ENCODE measurements around the gene RRP1B. TPM values are rescaled to one million over a fixed set of nuclear protein-coding genes. Genes with fewer than 3 reads are reported as not detected.

RRP1B gene
- total RNA-seq, 1 donor from 2014 or later: 34.6 TPM

DNA sequence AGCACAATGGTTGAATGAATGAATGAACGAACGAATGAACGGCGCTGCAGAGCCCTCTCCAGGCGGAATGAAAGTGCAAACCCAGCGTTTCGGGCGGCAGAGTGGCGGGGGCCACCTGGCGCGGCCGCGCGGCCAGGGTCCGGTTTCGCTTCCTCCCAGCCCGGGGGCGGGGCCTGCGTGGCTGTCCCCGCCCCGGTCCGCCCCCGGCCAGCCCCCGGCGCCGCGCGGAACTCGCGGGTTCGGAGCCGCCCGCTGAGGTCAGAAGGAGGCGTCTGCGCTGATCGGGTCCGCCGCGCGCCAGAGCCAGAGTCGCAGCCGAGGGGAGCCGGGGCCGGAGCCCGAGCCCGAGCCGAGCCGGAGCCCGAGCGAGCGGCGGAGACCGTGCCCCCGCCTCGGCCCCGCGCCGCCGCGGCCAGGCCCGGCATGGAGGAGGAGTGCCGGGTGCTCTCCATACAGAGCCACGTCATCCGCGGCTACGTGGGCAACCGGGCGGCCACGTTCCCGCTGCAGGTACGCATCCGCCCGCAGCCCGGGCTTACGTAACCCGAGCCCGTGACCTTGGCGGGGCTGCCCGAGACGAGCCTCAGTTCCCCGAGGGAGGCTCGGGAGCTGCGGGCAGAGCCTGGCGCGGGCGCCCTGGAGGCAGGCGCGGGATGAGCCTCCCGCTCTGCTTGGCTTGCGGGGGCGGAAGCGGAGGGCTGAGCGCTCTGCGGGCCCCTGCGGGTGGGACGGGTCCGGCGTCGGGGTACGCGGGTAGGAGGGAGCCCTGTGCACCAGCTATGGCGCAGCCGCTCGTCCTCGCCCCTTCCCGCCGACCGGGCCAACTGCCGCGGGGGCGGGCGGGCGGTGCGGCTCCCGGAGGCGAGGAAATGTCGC is 59.8 kb downstream of the RRP1B start, which contains the start of gene PDXK:
TSS of gene PDXK (plus strand) at position 258 of the 876 bp plus-strand sequence. CDS start at position 424, 166 bp downstream.
- no peaks in the 10 kb centered on the region for H3K36me3 Mint-ChIP-seq
- DNase-seq (ENCODE audit: low spot score in 2 of 2, unreplicated experiment in 2 of 2): peak; percentile 71 to 82
- peak within 1 kb of the TSS; percentile 78 for H3K4me3 Mint-ChIP-seq
- H3K27ac Mint-ChIP-seq: peak within 1 kb of the TSS; percentile 75
- TF ChIP-seq, protein P1, sequence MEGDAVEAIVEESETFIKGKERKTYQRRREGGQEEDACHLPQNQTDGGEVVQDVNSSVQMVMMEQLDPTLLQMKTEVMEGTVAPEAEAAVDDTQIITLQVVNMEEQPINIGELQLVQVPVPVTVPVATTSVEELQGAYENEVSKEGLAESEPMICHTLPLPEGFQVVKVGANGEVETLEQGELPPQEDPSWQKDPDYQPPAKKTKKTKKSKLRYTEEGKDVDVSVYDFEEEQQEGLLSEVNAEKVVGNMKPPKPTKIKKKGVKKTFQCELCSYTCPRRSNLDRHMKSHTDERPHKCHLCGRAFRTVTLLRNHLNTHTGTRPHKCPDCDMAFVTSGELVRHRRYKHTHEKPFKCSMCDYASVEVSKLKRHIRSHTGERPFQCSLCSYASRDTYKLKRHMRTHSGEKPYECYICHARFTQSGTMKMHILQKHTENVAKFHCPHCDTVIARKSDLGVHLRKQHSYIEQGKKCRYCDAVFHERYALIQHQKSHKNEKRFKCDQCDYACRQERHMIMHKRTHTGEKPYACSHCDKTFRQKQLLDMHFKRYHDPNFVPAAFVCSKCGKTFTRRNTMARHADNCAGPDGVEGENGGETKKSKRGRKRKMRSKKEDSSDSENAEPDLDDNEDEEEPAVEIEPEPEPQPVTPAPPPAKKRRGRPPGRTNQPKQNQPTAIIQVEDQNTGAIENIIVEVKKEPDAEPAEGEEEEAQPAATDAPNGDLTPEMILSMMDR (IDR thresholded peaks at IDR 0.05; ENCODE audit: unreplicated experiment): no peak
- peaks cover 4% of the 10 kb centered on the region for H3K27me3 Mint-ChIP-seq (ENCODE audit: low read depth)
- H3K9me3 Mint-ChIP-seq: no peaks in the 10 kb centered on the region
- H3K4me1 Mint-ChIP-seq: peaks cover 18% of the 10 kb centered on the region

DNA sequence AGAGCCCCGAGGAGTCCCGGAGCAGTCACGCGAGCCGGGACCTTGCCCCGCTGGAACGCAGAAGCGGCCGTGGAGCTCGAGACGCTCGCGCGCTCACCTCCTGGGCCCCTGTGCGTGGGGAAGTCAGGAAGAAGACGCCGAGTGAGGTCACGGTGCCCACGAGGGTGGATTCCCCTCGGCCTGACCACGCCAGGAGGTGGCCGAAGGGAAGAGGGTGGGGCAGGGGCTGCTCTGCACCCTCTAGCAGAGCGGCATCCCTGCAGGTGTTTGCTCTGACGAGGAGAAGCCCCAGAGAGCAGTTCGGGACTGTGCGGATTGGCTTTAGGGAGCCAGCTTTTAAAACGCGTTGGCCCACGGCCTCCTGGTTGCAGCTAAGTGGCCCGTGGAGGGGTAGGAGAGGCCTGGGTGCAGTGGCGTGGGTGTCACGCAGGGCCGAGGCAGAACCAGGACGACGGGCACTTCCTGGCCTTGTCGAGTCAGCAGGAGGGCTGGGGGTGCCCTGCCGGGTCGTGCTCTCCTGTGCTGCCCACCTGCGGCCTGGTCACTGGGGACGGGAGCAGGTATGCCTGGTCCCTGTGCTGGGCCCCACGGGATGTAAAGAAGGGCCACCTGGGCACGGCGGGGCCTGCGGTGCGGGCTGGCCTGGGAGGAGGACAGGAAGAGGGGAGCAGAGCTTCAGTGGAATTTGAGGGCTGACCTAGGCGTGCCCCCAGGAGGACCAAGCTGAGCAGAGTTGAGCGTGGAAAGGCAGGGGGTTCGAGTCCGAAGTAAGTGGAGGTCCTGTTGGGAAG is 60.6 kb downstream of the RRP1B start:
- Mint-ChIP-seq H3K9me3 (no peaks in the 10 kb centered on the region), H3K27me3 (ENCODE audit: low read depth) (peaks cover 4% of the 10 kb centered on the region), H3K4me3 (peak overlapping the region; percentile 78), H3K36me3 (no peaks in the 10 kb centered on the region), H3K4me1 (peaks cover 18% of the 10 kb centered on the region), H3K27ac (no peak overlapping the region)
- TF ChIP-seq, protein P1 (IDR thresholded peaks at IDR 0.05; ENCODE audit: unreplicated experiment): no peak
- no peak for DNase-seq (ENCODE audit: low spot score in 2 of 2, unreplicated experiment in 2 of 2)

DNA sequence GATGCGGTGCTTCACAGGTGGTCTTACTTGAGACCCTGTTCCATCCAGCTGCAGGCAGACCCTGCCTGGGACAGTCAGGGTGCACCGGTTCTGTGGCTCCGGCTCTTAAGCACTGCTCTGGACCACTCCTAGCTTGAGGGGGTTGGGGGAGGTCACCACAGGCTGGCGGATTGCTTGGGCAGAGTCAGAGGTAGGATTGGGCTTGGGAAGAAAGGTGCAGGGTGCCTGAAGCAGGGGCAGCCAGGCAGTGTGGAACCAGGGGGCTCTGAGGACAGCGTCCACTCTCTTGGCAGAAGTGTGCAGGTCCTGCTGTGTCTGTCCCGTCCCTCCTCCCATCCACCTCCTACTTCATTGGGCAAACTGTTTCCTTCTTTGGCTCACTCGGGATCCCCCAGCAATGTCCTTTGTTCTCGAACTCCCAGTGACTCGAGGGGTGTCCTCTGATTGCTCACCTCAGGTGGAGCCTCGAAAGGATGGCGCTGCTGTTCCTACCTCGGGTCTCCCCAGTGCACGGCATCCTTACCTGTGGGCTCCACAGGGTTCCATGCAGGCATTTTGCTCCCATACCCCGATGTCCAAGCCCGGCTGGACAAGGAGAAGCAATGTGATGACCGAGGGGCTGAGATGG is 61.3 kb downstream of the RRP1B start:
- DNase-seq (ENCODE audit: low spot score in 2 of 2, unreplicated experiment in 2 of 2): no peak
- Mint-ChIP-seq H3K27ac (no peak overlapping the region), H3K36me3 (no peaks in the 10 kb centered on the region), H3K4me1 (peaks cover 20% of the 10 kb centered on the region), H3K27me3 (ENCODE audit: low read depth) (peaks cover 4% of the 10 kb centered on the region), H3K9me3 (no peaks in the 10 kb centered on the region), H3K4me3 (peak overlapping the region; percentile 78)
- TF ChIP-seq, protein P1 (IDR thresholded peaks at IDR 0.05; ENCODE audit: unreplicated experiment): no peak

DNA sequence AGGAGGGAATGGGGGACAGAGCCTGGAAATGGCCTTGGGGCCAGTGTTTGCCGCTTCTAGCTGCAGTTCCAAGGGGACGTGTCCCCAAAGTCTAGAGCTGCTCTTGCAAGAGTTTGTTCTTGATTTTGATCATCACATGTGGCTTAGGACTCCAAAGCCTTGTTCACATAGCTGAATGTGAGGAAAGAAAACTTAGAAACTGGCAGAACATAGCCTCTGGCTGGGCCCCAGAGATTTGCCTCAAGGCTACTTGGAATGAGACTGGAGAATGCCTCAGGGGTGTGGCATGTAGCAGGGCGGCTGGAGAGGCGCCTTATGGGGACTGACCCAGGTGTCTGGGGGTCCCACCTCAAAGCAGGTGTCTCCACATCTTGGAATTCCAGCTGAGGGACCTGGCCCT is 61.8 kb downstream of the RRP1B start:
- Mint-ChIP-seq H3K4me1 (peaks cover 23% of the 10 kb centered on the region), H3K9me3 (no peaks in the 10 kb centered on the region), H3K36me3 (no peaks in the 10 kb centered on the region), H3K27me3 (ENCODE audit: low read depth) (peaks cover 4% of the 10 kb centered on the region), H3K27ac (no peak overlapping the region), H3K4me3 (peak overlapping the region; percentile 78)
- DNase-seq (ENCODE audit: low spot score in 2 of 2, unreplicated experiment in 2 of 2): no peak
- TF ChIP-seq, protein P1 (IDR thresholded peaks at IDR 0.05; ENCODE audit: unreplicated experiment): no peak

DNA sequence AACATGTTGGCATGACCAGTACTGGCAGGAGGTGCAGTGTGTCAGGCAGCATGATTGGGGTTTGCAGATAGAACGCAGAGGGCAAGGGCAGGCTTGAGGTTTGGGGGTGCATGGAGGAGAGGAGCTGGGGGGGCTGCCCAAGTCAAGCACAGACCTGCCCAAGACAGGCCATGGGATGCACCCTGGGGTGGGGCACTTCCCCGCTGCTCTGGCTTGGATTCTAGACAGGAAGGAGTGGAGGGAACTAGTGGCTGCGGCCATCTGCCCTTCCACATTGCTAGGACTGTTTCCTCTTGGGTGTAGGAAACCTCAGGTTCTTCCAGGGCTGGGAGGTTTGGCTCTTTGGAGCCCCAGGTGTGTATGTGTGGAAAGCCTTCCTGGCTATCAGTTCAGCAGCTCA is 62.6 kb downstream of the RRP1B start:
- TF ChIP-seq, protein P1 (IDR thresholded peaks at IDR 0.05; ENCODE audit: unreplicated experiment): no peak
- H3K27ac Mint-ChIP-seq: no peak overlapping the region
- no peaks in the 10 kb centered on the region for H3K9me3 Mint-ChIP-seq
- H3K27me3 Mint-ChIP-seq (ENCODE audit: low read depth): peaks cover 4% of the 10 kb centered on the region
- H3K36me3 Mint-ChIP-seq: no peaks in the 10 kb centered on the region
- no peak for DNase-seq (ENCODE audit: low spot score in 2 of 2, unreplicated experiment in 2 of 2)
- H3K4me3 Mint-ChIP-seq: no peak overlapping the region
- H3K4me1 Mint-ChIP-seq: peaks cover 27% of the 10 kb centered on the region

Data from mesothelial cell of epicardium (in vitro differentiated cells).